ENCODE measurements around the gene TIMM23B.
"Not testable (repeated sequence)": the region's sequence is repeated elsewhere in the genome, so short reads cannot be mapped to it uniquely, and the experiment has no call there.

Gene TIMM23B

DNA sequence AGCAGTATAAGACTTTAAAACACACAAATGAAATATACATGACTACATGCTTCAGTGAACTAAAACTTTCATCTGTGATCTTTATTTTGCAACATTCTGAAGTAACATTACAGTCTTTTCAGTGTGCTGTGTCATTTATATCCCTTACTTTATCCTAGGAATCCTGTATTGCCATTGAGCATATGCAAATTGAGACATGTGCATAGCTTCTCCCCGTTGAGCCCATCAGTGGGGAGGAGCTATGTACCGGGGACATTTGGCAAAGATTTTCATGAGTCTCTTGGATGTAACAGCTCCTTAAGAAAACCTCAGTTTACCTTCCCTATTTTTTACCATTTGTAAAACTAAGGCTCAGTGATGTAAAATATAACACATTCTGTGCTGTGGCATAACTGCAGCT lies 29.6 kb downstream of the TIMM23B start:
- not testable (repeated sequence) for H3K4me3 ChIP-seq (ENCODE audit: low read length); DNase-seq (ENCODE audit: low read depth)

DNA sequence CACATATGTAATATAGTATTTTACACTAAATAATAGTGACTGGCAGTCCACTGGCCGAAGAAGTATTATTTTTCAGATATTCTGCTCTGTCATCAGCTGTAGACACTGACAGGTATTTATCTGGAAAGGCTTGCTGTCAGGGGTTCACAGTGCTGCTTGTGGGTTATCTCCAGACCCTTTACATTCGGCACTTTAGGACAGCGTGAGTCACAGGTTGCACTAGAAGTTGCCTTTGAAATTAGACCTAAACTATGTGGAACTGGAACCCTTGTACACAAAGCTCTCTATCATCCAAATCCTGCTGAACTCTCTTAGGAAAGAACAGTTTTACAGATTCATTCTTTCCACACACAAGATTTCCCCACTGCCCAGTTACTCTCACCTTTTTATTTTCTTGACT lies 30.2 kb downstream of the TIMM23B start:
- H3K4me3 ChIP-seq (ENCODE audit: low read length); DNase-seq (ENCODE audit: low read depth): not testable (repeated sequence)

DNA sequence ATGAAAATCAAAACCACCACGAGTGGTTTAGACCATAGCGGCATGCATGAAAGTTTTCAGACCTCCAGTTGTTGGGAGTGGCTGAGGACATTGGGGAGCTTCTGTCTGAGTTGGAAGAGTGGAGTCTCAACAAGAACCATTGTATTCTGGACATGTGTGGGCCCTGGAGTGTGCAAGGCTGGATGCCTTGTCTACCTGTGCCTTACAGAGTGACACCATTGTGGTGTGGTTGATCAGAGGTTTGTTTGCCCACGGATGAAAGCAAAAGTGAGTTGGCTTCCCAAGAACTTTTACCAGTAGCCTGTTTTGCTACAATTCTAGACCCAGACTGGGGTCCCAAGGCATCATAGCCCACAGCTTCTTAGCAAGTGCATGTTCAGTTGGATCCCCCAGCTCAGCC lies 35.9 kb downstream of the TIMM23B start:
- DNase-seq (ENCODE audit: low read depth); H3K4me3 ChIP-seq (ENCODE audit: low read length): not testable (repeated sequence)

DNA sequence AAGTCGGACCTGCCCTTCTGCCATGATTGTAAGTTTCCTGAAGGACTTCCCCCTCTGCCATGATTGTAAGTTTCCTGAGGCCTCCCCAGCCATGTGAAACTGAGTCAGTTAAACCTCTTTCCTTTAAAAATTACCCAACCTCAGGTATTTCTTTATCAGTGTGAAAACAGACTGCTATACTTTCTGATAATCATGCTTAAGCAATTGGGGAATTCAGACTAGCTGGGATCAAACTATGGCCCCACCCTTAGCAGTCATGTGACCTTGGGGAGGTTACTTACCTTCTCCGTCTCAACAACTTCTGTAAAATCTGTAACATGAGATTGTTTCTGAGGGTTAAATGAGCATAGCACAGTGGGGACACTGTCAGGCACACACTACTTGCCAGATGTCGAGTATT lies 45.4 kb downstream of the TIMM23B start:
- not testable (repeated sequence) for DNase-seq (ENCODE audit: low read depth); H3K4me3 ChIP-seq (ENCODE audit: low read length)

DNA sequence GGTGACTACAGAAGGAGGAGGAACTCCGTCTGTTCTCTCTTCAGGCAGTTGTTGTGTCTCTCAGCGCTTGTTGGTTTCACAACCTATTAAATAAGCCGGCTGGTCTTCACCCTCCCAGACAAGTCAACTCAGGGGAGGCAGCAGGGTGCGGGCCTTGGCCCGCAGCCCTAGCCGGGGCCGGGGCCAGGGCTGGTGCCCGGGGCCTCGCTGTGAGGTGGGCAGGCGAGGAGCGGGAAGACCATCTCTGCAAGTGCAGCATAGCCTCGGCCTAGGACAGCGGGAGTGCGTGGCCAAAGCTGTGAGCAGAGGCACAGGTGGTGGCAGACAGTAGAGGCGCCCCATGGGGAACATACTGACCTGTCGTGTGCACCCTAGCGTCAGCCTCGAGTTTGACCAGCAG lies 46.5 kb downstream of the TIMM23B start, which contains the start of gene AGAP6:
AGAP6 (plus strand) TSS at position 31 of the 400 bp plus-strand sequence; CDS start at position 341, 310 bp downstream.
- H3K4me3 ChIP-seq (ENCODE audit: low read length) = not testable (repeated sequence)

DNA sequence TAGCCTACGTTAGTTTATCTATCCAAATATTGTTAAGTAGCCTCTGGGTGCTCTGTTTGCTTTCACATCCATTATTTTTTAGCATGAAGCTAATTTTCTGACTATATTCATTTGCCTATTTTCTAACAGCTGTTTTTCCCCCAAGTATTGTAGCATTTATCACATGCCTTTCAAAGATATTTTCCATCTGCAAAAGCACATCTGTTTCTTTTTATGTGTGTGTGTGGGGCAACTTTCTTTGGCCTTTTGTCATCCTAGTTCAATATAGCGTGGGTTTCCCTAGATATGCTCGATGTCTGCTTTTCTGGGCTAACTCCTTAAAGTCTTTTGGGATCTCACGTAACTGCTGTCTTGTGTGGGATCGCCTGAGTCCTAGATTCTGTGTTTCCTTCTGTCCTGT lies 53.5 kb downstream of the TIMM23B start:
- H3K4me3 ChIP-seq (ENCODE audit: low read length) = not testable (repeated sequence)

More for the DNA sequence above, 46.5 kb downstream of the TIMM23B start, which contains the start of gene AGAP6:
- DNase-seq (ENCODE audit: low read depth) = not testable (repeated sequence)

DNA sequence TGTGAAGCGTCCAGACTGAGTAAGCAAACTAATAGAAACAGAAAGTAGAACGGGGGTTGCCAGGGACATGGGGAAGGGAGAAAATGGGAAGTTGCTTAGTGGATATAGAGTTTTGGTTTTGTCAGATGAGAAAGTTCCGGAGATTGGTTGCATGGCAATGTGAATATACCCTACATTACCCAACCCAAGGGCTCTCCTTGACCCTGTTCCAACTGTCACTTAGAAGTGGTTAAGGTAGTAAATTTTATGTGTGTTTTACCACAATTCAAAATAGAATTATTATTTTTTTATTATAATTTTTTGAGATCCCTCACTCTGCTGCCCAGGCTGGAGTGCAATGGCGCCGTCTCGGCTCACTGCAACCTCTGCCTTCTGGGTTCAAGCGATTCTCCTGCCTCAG lies 72.2 kb downstream of the TIMM23B start:
- DNase-seq (ENCODE audit: low read depth); H3K4me3 ChIP-seq (ENCODE audit: low read length): not testable (repeated sequence)

More for the DNA sequence above, 53.5 kb downstream of the TIMM23B start:
- not testable (repeated sequence) for DNase-seq (ENCODE audit: low read depth)

DNA sequence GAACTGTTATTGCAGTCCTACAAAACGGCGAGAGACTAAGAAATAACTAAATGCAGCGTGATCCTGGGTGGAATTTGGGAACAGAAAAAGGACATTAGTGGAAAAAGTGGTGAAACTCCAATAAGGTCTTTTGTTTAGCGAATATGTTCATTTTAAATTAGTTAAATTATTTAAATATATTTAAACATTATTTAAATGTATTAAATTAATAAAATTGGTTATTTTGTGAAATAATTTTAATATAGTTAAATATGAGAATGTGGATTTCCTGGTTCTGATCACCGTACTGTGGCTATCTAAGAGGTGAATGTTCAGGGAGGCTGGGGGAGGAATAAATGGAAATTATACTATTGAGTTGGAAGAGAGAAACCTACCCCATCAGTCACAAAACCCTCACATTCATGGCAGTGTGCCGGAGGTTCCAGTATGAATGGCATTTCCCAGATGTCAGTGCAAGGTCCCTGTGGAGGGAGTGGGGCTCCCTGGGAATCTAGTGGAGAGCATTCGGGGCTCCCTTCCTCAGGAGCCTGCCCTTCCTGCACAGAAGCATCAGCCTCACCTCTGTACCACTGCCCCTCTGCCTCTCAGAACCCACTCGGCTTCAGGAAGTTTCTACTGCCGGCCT lies 73.9 kb downstream of the TIMM23B start:
- not testable (repeated sequence) for DNase-seq (ENCODE audit: low read depth); H3K4me3 ChIP-seq (ENCODE audit: low read length)

DNA sequence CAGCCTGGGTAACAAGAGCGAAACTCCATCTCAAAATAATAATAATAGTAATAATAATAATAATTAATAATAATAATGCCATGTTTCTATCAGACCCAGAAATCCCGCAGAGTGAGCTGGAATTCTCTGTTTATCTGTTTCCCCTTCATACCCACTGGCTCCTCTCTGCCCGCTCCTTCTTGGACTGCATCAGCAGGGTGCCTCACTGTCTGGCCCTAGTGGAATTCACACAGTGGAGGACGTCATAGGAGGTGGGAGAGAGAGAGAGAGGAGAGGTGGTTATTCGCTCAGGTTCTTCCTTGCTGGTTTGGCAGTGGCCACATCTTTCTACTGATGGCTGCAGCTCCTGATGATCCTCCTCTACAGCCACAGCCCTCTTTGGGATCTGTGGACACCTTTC lies 75.1 kb downstream of the TIMM23B start:
- not testable (repeated sequence) for DNase-seq (ENCODE audit: low read depth); H3K4me3 ChIP-seq (ENCODE audit: low read length)

DNA sequence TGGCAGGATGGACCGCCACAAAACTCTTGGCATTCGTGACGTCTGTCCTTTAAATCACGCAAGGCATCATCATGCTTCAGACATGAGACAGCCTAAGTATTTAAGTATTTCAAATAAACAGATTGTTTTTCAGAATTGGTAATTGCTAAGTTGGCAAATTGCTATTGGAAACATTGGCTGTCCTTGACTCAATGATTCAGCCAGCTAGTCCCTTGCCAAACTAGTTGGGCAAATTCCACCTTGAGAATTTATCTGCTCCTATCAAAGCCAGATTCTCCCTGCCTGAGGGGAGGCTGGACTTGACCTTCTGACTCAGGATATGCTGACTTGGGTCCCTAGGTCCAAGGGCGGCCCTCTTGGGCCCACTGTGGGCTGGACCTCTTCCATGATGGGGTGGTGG lies 75.8 kb downstream of the TIMM23B start:
- not testable (repeated sequence) for DNase-seq (ENCODE audit: low read depth)

DNA sequence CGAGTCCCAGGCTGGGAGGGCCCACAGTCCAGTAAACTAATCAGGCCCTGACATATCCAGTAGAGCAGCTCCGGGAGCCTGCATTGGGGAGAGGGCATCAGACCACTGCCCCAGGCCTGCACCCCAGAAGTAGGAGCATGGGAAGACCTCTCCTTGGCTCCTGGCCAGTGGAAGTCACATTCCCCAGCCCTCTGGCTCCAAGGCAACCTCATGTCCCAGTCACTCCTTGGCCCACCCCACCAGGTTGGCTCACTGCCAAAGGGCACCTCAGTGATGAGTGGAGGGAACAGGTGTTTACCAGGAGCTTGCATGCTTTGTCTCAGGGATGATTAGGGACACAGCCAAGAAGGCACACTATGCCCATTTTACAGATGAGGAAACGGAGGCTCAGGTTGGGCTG lies 77.4 kb downstream of the TIMM23B start:
- DNase-seq (ENCODE audit: low read depth); H3K4me3 ChIP-seq (ENCODE audit: low read length): not testable (repeated sequence)

More for the DNA sequence above, 75.8 kb downstream of the TIMM23B start:
- H3K4me3 ChIP-seq (ENCODE audit: low read length) = not testable (repeated sequence)

DNA sequence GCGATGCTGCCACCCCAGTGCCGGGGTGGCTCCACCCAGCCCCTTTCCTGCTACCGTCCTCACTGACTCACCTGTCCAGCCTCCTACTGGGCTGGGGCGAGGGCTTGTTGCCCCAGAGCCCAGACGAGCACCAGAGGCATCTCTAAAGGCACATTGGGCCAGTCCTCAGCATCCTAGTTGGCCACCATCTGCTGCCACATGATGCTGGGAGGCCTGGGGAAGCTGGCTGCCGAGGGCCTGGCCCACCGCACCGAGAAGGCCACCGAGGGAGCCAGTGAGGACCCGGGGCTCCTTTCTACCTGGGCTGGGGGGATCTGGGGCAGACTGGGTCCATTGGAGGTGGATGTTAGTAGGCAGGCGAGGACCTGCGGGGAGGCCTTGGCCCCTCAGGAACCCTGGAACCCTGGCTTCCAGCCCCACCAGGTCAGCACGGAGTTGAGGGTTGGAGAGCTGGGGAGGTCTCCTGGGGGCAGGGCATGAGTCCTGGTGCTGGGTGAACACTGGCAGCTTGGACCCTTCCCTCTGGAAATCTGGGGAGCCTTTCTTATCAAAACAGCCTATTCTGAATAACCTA lies 78.7 kb downstream of the TIMM23B start:
- not testable (repeated sequence) for DNase-seq (ENCODE audit: low read depth); H3K4me3 ChIP-seq (ENCODE audit: low read length)

DNA sequence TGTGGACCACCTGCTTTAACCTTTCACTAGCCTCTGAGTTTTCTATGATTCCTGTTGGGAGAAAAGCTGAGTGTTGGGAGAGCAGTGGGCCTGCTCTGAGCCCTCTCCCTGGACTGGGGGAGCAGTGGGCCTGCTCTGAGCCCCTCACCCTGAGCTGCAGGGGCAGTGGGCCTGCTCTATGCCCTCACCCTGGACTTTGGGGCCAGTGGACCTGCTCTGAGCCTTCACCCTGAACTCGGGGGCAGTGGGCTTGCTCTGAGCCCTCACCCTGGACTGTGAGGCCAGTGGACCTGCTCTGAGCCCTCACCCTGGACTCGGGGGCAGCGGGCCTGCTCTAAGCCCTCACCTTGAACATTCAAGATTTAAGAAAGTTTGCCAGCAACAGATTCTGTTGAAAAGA lies 79.8 kb downstream of the TIMM23B start:
- TF ChIP-seq, protein P1, sequence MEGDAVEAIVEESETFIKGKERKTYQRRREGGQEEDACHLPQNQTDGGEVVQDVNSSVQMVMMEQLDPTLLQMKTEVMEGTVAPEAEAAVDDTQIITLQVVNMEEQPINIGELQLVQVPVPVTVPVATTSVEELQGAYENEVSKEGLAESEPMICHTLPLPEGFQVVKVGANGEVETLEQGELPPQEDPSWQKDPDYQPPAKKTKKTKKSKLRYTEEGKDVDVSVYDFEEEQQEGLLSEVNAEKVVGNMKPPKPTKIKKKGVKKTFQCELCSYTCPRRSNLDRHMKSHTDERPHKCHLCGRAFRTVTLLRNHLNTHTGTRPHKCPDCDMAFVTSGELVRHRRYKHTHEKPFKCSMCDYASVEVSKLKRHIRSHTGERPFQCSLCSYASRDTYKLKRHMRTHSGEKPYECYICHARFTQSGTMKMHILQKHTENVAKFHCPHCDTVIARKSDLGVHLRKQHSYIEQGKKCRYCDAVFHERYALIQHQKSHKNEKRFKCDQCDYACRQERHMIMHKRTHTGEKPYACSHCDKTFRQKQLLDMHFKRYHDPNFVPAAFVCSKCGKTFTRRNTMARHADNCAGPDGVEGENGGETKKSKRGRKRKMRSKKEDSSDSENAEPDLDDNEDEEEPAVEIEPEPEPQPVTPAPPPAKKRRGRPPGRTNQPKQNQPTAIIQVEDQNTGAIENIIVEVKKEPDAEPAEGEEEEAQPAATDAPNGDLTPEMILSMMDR (conservative IDR thresholded peaks at IDR 0.05; ENCODE audit: low read depth, low read length) = no peak
- DNase-seq (ENCODE audit: low read depth) = no peak
- H3K4me3 ChIP-seq (ENCODE audit: low read length) = no peak overlapping the region

Data from retinal pigment epithelial cell (primary cell).